ENCODE measurements around the gene PAX7.

The PAX7 gene

DNA sequence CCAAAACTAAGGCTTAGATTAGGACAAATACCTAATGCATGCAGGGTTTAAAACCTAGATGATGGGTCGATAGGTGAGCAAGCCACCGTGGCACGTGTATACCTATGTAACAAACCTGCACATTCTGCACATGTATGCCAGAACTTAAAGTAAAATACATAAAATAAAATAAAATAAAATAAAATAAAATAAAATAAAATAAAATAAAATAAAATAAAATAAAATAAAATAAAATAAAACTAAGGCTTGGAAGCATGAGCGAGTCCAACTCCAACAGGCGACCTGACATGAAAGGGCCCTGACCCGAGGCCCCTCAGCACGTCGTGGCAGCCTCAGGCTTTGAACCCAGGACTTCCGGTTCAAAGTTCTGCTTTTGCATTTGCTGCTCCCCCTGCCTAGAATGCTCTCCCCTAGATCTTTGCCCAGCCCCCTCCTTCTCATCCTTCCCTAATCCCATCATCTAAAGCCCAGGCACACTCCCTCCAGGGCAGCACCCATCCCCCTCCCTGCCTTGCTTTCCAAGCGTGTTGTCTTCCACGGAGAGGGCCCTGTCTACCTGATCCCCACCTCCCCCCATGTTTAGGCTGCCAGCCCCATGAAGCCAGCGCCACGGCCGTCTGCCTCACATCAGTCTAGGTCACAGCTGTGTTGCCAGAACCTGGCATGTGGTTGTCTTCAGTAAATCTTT is 164.5 kb downstream of the PAX7 start:
- no peak for DNase-seq (ENCODE audit: low spot score)

DNA sequence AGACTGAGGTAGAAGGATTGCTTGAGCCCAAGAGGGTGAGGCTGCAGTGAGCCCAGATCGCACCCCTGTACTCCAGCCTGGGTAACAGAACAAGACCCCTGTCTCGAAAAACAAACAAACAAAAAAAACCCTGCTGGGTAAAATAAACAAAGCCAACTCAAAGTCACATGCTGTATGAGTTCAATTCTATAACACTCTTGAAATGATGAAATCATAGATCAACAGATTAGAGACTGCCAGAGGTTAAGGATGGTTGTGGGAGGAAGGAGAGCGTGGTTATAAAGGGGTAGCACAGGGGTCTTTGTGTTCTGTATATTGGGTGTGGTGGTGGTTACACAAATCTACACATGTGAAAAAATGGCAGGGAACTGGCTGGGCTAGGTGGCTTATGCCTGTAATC is 166.3 kb downstream of the PAX7 start:
- DNase-seq (ENCODE audit: low spot score) = no peak
